ELF-1 (cell line): ENCODE measurements around the gene NRN1.

Source experiments
- DNase-seq: peaks from one replicate; pipeline ENCODE4 v3.0.0-alpha.2; 2016; ENCODE audit warnings: low read depth, low spot score

NRN1 gene

DNA sequence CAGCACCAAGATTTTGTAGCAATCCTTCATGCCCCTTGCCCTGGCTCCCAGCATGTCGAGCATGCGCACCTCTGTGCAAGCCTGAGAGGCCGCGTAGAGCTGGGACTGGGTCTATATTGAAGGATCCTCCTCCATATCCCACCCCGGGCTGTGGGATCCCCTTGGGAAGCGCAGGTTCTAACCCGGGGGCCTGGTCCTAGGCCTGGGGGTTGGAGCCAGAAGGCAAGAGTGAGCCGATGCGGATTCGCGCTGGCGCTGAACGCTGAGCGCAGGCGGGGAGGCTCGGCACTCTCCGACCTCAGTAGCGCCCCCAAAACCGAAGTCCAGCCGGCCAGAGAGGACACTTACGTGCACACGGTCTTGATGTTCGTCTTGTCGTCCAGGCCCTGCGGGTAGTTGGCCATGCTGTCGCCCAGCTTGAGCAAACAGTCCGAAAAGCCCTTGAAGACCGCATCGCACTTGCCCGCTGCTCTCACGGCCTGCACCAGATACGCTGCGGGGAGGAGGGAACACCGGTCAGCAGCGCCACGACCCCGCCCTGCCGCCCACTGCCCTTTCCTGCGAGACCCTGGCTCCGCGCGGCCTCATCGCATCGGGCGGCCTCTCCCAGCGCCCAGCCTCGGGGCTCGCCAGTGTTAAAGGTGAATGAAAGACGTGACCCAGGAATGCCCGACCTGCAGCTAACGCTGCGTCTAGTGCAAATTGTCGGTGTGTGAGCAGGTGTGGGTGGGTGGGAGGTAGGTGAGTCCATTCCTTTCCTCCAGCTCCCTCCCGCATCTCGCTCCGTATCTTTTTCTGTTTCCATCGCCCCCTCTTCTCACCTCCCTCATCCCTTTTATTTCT is 4.5 kb downstream of the NRN1 start:
- DNase-seq, result peak; percentile 51

DNA sequence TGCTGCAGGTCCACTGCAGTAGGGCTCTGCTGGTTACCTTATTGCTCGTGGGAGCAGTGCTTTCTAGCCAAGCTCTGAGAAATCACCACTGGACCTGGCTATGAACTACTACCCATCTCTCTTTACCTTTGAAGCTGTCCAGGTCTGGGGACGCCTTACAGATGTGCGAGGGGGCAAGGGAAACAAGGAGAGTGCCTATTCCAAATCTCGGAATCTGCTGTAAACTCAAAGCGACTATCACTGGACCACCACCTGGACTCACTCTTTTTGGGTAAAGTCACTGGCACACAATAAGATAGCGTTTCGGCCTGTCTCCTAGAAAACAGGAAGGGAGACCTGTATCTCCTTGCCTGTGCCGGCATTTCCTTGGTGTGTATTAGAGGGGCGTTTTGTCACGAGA is 5.3 kb downstream of the NRN1 start:
- DNase-seq, result no peak

GRCh38 chr6:5999688-6000608 is 6.8 kb downstream of the NRN1 start:
- DNase-seq, result no peak

DNA sequence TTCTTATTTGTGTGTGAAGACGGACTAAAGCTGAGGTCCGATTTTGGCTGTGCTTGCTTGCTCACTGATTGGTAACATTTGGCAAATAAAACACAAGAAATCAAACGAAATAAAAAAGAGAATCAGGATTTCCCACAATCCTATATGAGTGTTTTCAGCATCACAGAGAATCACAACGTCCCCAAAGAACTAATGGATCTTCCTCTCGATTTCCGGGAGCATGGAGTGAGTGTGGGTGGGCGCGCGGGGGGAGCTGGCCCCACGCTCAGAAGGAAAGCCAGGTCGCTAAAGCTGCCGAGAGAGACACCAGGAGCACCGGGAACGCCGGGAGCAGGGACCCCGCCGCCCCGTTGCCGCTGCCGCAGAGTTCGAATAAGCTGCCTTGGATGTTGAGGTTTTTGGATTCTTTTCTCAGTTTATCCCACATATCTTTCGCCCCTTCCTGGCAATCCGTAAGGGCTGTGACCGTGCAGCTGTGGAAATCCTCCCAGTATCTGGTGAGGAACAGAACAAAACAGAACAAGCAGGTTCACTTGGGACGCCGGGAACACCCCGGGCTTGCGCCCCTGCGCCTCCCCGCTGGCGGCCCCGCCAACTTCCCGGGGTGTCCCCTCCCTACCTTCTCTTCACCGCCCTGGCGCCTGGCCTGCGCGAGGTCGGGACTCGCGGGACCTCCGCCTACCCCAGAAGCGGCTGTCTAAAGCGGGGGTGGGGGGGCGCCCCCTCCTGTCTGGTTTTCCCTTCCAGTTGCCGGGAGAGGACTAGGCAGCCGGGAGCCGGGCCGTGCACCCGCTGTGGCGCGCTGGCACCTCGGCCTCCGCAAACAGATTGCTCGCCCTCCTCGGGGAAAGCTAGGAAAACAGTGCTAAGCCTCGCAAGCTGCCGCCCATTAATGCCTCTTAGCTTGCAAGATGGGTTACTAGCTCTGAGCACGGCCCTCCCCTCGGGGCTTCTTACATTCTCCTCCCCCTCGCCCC is 7.7 kb downstream of the NRN1 start:
- DNase-seq, result peak; percentile 66

DNA sequence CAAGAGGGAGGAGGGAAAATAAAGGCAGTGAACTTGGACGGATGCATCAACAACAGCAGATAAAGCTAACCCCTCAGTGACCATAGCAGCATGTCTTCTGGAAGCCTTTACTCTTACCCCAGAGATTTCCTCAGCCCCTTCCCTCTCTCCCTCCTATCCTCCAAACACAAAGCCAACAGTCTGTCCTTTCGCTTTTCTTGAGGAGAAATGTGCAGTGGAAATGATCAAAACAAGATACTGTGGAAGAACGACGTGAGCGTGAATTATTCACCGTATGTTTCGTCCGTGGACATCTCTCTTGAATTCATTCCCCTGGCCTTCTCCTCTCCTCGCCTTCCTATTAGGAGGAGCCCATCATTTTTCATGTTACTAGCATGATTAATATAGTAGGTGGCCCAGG is 8.5 kb downstream of the NRN1 start:
- no peak for DNase-seq

DNA sequence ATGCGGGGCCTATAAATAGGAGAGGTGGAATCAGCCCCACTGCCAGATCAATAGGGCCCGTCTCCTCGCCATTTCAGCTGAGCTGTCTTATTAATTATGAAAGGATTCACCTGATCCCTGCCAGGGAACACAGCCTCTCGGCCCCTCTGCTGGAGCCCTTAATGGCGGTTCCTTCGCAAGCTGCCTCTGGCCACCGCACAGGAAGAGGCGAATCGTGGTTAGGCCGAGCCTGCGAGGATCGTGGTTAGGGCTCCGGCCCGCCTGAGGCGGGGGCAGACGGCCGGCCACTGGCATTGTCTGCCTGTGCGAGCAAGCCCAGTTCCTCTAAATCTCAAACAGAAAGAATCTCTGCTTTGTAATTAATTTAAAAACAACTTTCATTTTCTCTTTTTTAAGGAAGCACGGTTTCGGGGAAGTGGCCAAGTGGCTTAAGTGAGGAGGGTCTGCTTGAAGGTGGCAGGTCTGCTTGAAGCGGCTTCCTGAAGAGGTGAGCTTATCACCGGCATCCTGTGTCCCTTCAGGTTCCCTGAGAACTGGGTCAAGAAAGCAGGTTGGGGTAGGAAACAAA is 9.2 kb downstream of the NRN1 start:
- DNase-seq, result peak; percentile 89

DNA sequence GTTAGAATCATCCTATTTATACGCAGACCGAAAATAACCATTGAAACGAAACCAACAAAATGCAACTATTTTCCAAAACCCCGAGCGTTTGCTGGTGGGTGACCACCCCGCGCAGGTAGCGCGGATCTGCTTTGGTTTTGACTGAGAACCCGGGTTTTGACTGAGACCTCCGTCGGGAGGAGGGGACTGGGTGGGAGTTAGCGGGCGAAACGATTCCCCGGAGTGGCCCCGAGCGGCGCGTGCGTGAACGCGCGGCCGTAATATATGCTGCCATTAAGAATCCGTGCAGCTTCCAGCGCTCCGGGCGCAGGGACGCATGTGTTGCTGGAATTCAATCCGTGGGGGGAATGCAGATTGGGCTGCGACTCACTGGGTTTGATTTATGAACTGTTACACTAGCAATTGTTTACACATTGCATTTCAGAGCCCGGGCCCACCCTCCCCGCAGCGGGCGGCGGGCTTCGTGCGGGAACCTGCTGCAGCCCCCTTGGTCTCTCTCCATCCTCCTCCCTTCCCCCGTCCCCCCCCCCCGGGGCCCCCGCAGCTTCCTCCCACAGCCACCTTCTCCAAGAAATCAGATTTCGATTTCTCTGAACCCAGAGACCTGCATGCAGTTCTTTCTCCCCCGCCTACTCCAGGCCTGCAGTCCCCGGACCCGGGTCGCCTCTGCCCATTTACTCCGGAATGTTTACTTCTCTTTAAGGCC is 9.9 kb downstream of the NRN1 start:
- DNase-seq, result no peak

GRCh38 chr6:5995949-5996713 is 10.6 kb downstream of the NRN1 start:
- DNase-seq, result peak; percentile 86

DNA sequence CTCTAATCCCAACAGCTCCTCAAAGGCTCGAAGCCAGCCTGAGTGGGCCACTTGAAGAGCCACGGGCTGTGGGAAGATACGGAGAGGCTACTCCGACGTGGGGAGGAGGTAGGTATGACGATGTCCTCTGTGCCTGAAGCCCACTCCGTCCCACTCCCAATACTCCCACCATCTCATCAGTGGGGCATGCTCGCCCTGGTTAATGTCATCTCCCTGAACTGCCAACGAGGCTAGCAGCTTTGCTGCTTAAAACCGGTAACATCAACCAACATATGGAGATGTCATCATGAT is 11.1 kb downstream of the NRN1 start:
- DNase-seq, result no peak

DNA sequence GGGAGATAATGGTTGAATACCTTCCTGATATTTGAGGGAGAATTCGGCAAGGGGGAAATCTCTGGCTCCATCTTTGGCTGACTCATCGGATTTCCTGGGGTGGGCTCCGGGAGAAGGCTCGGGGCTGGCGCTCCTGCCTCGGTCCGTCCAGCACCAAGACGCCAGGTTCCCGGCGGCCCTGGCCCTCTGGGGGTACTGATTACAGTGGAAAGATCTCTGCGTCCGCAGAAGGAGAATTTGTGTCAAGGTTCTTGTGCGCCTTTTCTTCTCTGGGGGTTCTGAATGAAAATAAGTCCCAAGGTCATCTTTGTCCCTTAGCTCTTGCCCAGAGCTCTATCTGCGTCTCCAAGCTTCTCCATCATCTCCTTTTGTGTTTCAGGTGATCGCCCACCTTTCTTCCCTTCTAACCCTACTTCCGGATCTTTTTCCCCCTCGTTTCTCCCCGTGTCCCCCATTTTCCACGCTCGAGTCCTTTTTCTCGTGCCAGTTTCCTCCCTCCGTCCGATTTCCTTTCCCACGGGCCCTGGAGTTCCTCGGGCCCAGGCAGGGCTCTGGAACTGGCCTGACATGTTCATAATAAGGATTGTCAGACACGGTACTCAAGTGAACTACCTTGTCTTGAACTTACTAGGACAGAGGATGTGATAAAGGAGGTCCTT is 11.6 kb downstream of the NRN1 start:
- no peak for DNase-seq

DNA sequence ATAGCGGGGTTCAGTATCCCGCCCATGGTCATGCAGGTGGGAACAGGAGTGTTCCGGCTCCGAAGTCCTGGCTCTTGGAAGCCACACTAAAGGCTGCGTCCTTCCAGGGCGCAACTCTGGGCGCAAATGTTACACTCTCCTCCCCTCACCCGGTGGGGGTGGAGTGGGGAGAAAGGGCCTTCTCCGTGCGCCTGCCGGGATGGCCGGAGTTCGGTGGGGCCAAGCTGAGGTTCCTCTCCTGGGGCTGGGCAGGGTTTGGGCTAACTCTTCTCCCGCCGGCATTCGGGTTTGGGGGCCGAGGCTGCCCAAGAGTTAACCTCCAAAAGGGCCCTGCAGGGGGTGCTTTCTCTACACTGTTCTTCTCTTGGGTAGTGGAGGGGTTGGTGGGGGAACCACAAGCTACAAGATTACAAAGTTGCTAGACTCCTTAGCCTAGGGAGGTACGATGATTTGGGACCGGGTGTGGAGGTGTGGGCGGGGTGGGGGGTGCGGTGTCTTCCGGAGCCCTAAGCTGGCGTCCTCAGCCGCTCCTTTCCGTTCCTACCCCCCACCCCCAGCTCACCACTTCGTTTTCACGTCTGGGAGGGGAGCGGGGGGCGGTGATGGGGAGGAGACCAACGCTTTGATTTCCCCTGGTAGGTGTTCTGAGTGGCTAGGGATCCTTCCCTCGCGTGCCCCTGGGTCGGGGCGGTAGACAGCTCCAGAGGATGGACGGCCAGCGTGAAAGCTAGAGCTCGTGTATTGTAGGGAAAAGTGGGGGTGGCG is 12.3 kb downstream of the NRN1 start:
- DNase-seq, result no peak

DNA sequence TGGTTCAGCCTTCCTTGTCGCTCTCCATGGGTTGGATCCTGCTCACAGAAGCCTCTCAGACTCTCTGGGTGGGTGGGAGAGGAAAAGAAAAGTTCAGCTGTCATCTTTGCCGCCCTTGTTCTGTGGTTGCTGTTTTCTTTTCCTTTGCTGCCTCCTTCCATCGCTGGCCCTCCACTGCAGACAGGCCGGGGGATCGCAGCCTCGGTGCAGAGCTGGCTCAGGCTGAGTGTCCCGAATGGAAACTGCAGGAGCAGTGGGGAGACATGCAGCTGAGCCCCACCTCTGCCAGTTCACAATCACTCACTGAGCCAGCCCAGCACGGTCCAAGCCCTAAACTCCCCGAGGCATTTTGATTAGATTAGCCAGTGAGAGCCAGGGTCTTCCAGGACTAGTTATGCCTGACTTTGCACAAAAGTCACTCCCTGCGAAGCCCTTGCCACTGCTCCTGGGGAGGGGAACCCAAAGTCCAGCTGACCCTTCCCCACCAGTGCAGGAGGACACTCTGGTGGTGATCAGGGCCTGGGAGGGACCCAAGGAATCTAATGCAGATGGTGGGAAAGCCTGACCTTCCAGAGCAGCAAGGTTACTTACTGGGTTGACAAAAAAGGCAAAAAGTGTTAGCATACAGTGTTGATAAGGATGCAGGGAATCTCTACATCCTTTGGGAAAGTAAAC is 14.0 kb downstream of the NRN1 start:
- peak; percentile 53 for DNase-seq

DNA sequence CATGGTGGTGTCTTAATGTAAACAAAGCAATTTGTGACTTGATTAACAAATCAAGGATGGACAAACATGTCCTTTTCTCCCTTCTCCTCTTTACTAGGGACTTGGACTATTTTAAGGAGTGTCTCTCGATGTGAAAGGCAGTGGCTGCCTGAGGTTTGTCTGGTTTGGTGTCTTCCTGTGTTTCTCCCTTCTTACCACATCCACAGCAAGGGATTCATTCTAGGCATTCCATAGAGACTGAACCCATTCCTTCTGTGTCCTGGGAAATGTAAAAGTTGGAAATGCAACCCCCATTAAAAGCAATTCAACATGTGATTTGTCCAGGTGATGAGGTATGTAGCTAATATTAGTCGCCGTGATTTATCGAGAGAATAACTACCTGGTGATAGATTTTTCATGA is 15.9 kb downstream of the NRN1 start:
- DNase-seq, result no peak

GRCh38 chr6:5989141-5989723 is 17.5 kb downstream of the NRN1 start:
- DNase-seq, result no peak

DNA sequence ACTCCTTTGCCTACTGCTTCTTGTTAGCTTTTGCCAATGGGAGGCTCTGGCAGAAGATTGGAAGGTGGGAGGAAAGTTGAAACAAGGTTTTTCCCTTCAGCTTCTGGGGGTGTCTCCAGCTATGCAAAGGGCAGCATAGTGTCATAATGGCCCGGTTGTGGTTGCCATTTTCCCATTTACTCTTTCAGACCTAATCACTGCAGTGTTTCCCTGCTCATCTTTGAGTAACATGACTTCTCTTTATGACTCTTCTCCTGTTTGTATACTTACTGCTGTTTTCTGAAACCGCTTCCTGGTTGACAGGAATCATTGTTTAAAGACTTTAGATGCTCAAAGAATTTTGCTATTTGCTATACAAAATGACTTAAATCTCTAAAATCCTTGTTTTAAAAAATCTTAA is 19.9 kb downstream of the NRN1 start:
- no peak for DNase-seq

DNA sequence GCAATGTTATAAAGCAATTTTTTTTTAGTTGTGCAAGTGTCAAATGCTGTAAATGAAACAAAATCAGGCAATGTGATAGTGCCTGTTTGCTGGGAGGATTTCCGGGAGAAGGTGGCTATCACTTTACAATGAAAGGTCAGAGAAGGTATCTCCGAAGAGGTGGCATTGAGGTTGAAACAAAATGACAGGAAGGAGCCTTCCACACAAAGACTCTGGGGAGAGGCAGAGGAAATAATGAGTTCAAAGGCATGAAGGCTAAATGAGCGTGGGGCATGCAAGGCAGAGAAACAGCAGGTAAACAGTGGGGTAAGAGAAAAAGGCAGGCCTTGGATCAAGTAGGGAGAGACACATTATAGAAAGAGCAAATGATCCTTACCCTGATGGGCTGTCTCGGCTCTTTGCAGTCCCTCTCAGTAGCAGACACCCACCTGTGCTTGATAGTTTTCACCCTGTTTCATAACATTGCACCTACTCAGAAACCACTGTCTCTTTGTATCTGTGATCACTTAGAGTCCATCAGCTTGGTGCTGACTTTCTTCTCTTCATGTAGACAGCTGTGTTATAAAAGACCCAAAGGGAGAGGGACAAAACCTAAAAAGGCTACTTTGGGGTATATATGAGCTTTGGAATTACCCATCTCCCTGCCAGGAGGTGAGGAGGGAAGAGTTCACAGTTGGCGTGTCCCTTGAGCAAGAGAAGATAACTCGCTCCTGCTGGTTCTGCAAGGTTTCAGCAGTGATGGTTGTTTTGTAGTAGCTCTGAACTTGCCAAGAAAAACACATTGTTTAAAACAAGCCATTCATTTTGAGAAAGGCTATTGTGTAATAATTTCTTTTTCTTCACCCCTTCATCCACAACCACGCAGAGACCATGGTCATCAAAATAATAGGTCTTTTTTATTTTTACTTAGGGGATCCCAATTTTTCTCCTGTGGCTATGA is 22.3 kb downstream of the NRN1 start:
- DNase-seq, result no peak
